GM18520 (cell line): ENCODE data around the gene CABP4.
"Not testable (repeated sequence)": the region's sequence is repeated elsewhere in the genome, so short reads cannot be mapped to it uniquely, and the experiment has no call there.

Source experiments
- ATAC-seq: cut with Tn5 transposase; IDR thresholded peaks from one replicate; pipeline ENCODE4 v1.9.1; 2021; ENCODE audit not compliant: unreplicated experiment

CABP4 gene

GRCh38 chr11:67419325-67420049 lies 35.7 kb upstream of the CABP4 start:
- no peak for ATAC-seq

- ATAC-seq = no peak
Measured at GRCh38 chr11:67420147-67420645, 35.0 kb upstream of the CABP4 start.

DNA sequence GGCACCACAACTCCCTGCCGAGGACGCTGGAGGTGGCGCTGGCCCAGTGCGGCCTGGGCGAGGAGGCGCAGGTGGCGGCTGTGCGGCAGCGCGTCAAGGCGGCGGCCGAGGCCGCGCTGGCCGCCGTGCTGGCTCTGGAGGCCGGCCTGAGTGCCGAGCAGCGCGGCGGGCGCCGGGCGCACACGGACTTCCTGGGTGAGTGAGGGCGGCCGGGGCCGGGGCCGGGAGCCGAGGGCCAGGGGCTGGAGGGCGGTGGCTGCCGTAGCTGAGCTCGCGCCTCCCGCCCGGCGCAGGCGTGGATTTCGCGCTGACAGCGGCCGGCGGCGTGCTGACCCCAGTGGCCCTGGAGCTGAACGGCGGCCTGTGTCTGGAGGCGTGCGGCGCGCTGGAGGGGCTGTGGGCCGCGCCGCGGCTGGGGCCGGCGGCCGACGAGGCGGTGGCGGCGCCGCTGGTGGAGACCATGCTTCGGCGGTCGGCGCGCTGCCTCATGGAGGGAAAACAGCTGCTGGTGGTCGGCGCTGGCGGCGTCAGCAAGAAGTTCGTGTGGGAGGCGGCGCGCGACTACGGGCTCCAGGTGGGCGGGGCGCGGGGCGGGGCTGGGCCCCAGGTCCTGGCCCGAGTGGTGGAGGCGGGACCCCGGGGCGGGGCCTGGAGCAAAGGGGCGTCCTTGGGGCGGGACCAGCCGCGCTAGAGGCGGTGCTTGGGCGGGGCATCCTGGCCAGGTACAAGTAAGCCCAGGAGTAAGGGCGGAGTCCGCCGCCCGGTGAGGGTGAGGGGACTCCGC lies 34.3 kb upstream of the CABP4 start:
- peak; percentile 82 for ATAC-seq

GRCh38 chr11:67421430-67422031 lies 33.6 kb upstream of the CABP4 start:
- no peak for ATAC-seq

GRCh38 chr11:67422891-67423290 lies 32.3 kb upstream of the CABP4 start:
- no peak for ATAC-seq

GRCh38 chr11:67423466-67423865 lies 31.7 kb upstream of the CABP4 start:
- ATAC-seq = no peak

GRCh38 chr11:67423891-67424613 lies 31.1 kb upstream of the CABP4 start:
- no peak for ATAC-seq

GRCh38 chr11:67427364-67427859 lies 27.7 kb upstream of the CABP4 start:
- ATAC-seq = not testable (repeated sequence)

GRCh38 chr11:67428052-67429001 lies 26.8 kb upstream of the CABP4 start, which contains the start of gene RPS6KB2:
Gene RPS6KB2, plus strand, starts transcription at chr11:67428494. Its CDS starts 52 bp downstream, at chr11:67428546.
- peak; percentile 81 for ATAC-seq

DNA sequence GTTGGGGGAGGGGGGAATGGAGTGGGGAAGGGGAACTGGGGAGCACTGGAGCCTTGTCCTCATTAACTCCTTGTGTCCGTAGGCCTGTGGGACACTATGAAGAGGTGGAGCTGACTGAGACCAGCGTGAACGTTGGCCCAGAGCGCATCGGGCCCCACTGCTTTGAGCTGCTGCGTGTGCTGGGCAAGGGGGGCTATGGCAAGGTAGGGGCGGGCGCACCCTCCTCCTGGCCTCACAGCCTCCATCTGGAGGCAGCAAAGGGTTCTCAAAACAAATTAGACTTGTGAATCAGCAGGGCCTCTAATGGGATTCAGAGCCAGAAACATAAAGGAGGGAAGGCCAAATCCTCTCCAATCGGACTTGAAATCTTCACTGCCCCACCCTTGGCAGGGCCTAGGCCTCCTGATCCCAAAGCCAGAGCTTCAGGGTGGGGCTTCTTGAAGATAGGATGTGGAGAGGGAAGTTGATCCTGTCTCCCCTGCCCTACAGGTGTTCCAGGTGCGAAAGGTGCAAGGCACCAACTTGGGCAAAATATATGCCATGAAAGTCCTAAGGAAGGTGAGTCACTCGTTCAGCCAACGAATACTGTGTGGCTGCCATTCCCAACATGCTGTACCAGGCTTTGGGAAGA lies 26.0 kb upstream of the CABP4 start:
- ATAC-seq = no peak

DNA sequence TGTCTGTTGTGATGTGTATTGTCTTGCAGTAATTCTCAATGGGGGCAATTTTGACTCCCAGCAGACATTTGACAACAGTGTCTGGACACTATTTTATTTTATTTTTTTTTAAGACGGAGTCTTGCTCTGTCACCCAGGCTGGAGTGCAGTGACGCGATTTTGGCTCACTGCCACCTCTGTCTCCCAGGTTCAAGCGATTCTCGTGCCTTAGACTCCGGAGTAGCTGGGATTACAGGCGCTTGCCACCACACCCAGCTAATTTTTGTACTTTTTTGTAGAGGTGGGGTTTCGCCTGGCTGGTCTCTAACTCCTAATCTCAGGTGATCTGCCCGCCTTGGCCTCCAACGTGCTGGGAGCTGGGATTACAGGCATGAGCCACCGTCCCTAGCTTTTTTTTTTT lies 25.4 kb upstream of the CABP4 start:
- no peak for ATAC-seq

DNA sequence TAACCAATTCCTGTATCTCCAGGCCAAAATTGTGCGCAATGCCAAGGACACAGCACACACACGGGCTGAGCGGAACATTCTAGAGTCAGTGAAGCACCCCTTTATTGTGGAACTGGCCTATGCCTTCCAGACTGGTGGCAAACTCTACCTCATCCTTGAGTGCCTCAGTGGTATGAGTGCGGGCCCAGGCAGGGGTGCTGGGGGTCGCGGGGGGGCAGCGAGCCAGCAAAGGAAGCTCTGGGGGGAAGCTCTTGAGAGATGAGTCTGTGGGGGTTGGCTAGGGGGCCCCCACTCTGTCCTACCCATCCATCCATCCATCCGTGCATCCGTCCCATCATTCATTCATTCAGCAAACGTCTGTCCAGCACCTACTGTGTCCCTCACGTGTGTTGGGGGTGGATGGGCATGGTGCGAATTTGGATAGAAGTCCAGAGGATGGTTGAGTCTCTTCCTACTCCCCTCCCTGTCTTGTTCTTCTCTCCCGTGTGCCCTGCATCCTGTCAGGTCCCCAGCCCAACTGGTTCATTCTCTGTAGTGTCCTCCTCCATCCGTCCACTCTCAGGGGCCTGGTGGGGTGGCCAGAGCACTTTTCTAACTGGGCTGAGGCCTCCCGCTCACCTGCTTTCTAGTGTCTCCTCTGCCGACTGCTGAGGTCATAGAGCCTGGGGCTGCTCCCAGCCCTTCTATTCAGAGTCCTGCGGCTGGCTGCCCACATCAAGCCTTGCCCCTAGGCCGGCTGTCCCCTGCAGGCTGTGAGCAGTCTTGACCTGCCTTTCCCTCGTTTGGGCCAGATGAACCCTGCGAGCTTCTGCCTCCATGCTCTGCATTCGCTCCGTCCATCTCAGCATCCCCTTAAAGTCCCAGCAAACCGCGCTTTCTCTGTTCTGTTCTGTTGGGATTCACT lies 23.6 kb upstream of the CABP4 start:
- ATAC-seq = no peak

DNA sequence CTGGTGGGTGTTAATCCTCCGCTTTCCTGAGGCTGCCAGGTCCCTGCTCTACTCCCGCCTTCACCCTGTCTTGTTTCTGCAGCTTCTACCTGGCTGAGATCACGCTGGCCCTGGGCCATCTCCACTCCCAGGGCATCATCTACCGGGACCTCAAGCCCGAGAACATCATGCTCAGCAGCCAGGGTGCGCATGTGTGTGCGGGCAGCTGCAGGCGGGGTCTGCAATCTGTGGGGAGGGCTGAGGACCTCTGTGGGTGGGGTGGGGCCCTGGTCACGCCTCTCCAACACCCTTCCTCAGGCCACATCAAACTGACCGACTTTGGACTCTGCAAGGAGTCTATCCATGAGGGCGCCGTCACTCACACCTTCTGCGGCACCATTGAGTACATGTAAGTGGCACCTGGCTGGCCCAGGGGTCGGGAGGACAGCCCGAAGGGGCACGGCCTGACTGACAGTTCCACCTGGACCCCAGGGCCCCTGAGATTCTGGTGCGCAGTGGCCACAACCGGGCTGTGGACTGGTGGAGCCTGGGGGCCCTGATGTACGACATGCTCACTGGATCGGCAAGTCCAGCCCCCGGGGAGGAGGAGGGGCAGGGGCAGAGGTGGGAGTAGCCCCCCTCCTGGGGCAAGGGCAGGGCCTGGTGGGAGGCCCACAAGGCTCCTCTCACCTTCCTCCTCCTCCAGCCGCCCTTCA lies 22.4 kb upstream of the CABP4 start:
- ATAC-seq = no peak

GRCh38 chr11:67433536-67434394 lies 21.4 kb upstream of the CABP4 start:
- ATAC-seq = no peak

- ATAC-seq = no peak
Measured at GRCh38 chr11:67434395-67434881, 20.7 kb upstream of the CABP4 start.

DNA sequence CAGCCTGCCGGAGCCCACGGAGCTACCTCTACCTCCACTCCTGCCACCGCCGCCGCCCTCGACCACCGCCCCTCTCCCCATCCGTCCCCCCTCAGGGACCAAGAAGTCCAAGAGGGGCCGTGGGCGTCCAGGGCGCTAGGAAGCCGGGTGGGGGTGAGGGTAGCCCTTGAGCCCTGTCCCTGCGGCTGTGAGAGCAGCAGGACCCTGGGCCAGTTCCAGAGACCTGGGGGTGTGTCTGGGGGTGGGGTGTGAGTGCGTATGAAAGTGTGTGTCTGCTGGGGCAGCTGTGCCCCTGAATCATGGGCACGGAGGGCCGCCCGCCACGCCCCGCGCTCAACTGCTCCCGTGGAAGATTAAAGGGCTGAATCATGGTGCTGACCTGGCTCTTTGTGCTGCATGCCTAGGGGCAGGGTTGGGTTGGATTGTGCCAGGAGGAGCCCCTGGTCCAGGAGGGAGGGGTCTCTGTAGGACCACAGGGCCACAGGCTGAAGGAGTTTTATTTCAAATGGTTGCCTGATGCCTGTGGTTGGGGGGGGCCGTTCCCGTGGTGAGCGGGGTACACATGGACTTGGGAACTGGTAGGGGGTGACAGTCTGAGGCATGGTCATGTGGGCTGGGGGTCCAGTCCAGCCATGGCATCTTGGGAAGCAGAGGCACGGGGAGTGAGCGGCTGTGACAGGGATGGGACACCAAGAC lies 20.0 kb upstream of the CABP4 start:
- ATAC-seq = no peak
